ENCODE data around the gene NOXRED1.
A peak's percentile ranks its signal among the peaks of the same experiment; 100 is the strongest.

Gene NOXRED1

GRCh38 chr14:77407158-77407557 is 16.2 kb downstream of the NOXRED1 start:
- DNase-seq, result no peak

DNA sequence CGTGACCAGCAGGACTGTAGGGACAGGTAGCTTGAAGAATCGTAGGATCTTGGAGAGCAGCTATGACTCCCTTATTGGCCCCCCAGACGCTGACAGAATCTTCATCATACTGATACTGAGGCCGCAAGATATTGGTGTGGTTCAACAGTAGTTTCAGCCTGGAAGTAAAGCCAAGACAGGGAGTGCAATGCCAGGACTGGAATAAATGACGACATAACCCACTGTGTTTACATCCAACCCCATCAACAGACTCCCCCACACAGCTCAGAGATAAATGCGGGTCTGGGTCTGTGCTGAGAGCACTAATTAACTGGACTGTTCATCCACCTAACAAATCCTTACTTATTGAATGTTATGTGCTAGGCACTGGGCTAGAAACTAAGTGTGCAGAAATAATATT is 16.6 kb downstream of the NOXRED1 start:
- no peak for DNase-seq

- no peak for DNase-seq
These were observed 17.2 kb downstream of the NOXRED1 start for GRCh38 chr14:77406086-77406485.

- no peak for DNase-seq
These were observed 19.6 kb downstream of the NOXRED1 start for GRCh38 chr14:77403768-77404167.

DNA sequence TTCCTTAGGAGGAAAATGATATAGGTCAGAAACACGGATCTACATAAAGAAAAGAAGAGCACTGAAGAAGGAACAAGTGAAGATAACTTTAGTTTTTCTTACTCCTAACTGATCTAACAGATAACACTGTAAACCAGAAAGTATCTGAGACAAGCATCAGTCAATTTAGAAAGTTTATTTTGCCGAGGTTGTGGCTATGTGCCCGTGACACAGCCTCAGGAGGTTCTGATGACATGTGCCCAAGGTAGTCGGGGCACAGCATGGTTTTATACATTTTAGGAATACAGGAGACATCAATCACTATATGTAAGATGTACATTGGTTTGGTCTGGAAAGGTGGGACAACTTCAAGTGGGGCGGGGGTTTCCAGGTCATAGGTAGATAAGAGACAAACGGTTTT is 23.1 kb downstream of the NOXRED1 start:
- no peak for DNase-seq

DNA sequence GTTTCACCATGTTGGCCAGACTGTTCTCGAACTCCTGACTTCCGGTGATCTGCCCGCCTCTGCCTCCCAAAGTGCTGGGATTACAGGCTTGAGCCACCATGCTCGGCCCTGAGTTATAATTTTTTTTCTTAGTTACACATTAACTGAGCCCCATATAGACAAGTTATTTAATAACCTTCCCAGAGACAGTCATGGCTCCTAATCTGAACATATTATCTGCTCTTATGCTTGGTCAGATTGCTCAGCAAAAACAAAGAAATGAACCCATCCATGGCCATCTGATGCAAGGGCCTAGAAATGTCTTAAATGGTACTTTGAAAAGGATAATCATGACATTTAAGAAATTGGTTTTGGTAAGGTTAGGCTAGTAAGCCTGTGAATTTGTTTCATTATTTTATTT is 33.1 kb downstream of the NOXRED1 start:
- DNase-seq, result no peak

DNA sequence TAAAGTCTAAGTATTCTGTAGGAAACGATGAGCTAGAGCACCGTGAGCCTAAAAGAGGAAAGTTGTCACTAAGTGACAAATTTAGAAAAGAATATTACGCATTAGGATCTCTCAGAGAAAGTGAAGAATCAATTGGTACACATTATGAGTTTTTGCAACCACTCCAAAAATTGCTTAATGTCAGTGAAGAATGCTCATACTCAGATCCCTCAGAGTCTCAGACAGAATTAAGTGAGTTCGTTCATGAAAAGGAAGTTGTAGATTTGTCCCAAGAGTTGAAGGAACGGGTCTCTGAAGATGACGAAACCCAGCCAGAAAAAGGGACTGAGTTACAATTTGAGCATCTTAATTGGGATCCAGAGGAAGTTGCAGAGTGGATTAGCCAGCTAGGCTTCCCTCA is 44.6 kb downstream of the NOXRED1 start:
- no peak for DNase-seq

- DNase-seq, result no peak
These were observed 45.9 kb downstream of the NOXRED1 start for GRCh38 chr14:77377502-77377844.

- DNase-seq, result peak; percentile 85
These were observed 46.4 kb downstream of the NOXRED1 start, which contains the start of the genes SAMD15 and TMED8 for GRCh38 chr14:77376771-77377501. TSS of gene SAMD15 (plus strand) at chr14:77377379. CDS start at chr14:77377419, 40 bp downstream. TSS of gene TMED8 (minus strand) at chr14:77377094. CDS start at chr14:77377053, 41 bp downstream.

DNA sequence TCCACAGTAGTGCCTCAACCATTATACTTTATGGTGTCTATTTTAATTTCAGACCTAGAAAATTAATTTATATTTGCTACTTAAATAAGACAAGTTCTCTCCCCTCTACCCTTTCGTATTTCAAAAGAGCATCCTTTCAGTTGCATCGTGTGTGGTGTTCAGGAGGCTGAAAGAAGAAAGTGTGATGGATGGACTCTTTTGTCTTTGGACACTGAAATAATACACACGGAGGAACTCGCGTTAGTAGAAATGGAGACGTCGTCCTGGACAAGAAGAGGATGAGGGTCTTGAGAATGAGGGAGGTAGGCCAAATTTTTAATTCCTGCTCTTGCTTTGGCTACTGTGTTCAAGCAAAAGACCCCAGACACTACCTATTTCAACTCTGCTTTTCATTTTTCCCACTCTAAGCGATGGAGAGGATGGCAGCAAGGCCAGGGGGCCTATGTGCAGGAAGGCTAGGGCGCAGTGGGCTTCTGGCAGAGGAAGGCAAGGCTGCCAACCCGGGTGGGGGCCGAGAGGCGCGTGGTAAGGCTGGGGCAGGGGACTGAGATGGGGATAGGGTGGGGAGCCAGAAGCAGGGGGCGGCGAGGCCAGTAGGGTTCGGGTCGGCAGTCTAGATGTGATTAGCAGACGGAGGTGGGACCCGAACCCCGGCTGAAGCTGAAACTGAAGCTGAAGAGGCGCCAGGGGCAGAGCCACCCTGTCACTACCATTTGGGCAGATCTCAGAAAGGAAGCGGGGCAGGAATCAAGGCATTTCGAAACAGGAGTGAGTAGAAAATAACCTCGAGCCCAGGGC is 47.2 kb downstream of the NOXRED1 start:
- DNase-seq, result peak; percentile 43

- no peak for DNase-seq
These were observed 48.0 kb downstream of the NOXRED1 start for GRCh38 chr14:77375164-77375950.

- no peak for DNase-seq
These were observed 51.0 kb downstream of the NOXRED1 start for GRCh38 chr14:77372304-77372841.

DNA sequence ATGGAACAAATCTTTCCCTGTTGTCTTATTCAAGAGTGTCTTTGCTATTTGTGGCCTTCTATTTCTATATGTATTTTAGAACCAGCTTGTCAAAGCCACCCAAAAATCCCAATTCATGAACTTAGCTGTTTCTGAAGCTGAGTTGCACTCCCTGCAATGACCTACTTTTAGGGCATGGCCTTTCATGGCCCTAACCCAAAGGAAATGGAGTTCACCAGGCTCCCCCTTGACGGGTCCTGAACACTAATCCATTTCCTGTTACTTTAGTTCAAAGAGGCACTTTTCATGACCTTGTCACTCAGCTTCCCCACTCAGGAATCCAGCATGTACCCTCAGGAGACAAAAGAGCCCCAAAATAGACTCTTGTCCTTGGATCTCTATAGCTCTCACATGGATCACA is 54.0 kb downstream of the NOXRED1 start:
- DNase-seq, result no peak

DNA sequence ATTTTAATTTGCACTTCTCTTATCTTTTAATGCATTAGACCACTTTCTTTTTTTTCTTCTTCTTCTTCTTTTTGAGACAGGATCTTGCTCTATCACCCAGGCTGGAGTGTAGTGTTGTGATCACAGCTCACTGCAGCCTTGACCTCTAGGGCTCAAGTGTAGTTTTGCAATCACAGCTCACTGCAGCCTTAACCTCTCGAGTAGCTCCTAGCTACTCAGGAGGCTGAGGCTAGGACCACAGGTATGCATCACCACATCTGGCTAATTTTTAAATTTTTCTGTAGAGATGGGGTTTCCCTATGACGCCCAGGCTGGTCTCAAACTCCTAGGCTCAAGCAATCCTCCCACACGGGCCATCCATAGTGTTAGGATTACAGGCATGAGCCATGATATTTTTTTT is 59.2 kb downstream of the NOXRED1 start:
- DNase-seq, result no peak

DNA sequence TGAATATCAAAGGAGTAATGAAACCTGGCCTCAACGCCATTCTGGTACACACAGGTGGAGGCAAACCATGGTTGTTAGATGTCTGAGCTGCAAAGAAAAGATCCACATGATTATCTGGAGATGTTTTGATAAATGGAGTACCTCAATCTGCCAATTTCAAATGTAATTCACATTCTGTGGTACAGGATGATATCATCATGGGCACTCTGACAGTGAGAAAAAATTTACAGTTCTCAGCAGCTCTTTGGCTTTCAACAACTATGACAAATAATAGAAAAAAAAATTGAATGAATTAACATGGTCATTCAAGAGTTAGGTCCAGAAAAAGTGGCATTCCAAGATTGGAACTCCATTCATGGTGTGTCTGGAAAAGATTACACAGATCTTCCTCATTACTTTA is 63.7 kb downstream of the NOXRED1 start:
- no peak for DNase-seq

GRCh38 chr14:77356899-77357298 is 66.4 kb downstream of the NOXRED1 start:
- DNase-seq, result no peak

DNA sequence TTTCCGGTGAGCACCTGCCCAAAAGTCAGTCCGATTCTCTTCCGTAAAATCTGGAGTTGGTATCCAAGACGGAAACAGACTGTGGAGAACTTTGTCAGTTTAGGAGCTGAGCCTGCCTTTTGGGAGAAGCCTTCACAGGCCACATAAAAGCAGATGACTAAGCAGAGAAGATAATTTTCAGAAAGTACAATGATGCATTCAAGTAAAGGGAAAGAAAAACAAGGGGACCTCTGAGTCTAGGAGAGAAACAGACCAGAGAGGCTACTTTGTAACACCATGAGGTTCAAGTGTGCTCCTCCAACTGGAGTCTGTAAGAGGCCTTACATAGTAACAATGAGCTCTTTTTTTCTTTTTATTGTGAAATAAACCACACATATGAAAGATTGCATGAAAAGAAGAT is 67.5 kb downstream of the NOXRED1 start:
- DNase-seq, result no peak

DNA sequence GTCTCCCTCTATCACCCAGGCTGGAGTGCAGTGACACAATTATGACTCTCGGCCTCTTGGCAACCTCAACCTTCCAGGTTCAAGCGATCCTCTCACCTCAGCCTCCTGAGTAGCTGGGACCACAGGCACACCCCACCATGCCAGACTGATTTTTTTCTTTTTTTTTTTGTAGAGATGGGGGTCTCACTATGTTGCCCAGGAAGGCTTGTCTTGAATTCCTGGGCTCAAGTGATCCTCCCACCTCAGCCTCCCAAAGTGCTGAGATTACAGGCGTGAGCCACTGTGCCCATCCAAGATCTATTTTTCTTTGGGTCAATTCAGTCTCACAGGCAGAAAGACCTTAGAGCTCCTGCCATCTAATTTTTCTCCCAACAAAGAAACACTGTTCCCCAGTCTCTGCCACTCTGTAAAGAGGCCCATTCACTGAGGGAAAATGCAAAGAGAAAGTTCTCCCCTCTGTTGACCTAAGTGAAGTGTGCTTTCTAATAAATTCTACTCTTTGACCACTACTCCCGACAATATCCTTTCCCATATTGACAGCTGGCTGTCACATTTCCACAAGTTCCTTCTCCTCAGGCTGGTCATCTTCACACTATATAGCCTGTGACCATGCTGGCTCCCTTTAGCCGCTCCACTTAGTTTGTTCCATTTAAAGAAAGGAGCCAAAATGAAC is 69.7 kb downstream of the NOXRED1 start:
- DNase-seq, result no peak

- no peak for DNase-seq
These were observed 75.6 kb downstream of the NOXRED1 start for GRCh38 chr14:77347751-77348150.

GRCh38 chr14:77346495-77346894 is 76.8 kb downstream of the NOXRED1 start:
- no peak for DNase-seq

DNA sequence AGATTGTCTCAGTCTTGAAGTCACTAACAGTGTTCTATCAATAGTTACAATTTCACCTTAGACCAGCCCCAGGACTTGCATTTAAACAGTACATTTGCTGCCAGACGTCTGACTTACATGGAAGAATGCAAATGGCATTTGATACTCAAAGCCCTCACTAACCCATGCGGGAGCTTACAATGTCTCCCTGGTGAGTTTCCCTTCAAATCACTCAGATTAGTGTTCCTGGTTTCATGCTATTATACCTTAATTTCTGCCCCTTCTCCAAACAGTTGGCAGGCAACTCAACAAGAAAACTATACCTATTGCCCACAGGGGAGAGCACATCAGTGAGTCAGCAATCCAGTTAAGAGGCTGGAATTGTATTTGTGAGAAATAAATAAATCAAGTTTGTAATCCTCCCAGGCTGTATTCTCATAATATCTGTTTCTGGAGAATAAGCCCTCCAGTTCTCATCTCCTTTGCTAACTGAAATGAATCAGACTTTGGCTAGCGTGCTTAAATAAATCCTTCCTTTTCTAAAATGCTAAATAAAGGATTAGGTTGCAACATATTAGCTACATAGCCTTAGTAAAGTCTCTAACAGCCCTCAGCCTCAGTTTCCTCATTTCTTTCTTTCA is 78.8 kb downstream of the NOXRED1 start:
- no peak for DNase-seq

Data from activated CD4-positive, CD25-positive, alpha-beta regulatory T cell treated with anti-CD3 and anti-CD28 coated beads, Interleukin-2, amount 50 U/mL, for 72 hours (primary cell).